Ascending aorta (tissue), 2 donors: ENCODE results near the gene SV2C. TPM values are rescaled to one million over a fixed set of nuclear protein-coding genes. Genes with fewer than 3 reads are reported as not detected.
"Not testable (repeated sequence)": the region's sequence is repeated elsewhere in the genome, so short reads cannot be mapped to it uniquely, and the experiment has no call there.

Experiments used
- DNase-seq, 2 donors: peaks; one replicate each; pipeline ENCODE4 v3.0.0-alpha.2; 2019; ENCODE audit warnings: low spot score in 2 of 2
- H3K27ac ChIP-seq, 2 donors: fragments of 200-600 bp; sonication (generic); one replicate each; pipeline ENCODE4 v1.5.1; 2016 to 2017; ENCODE audit warnings: mild to moderate bottlenecking in 1 of 2
- H3K27me3 ChIP-seq: fragments of 200-600 bp; sonication (generic); one replicate; pipeline ENCODE4 v1.5.1; 2017
- H3K36me3 ChIP-seq, 2 donors: fragments of 200-600 bp; sonication (generic); one replicate each; pipeline ENCODE4 v1.5.1; 2016
- H3K4me1 ChIP-seq, 2 donors: fragments of 200-600 bp; sonication (generic); one replicate each; pipeline ENCODE4 v1.5.1; 2016 to 2017; ENCODE audit warnings: mild to moderate bottlenecking in 1 of 2
- H3K4me3 ChIP-seq, 2 donors: fragments of 200-600 bp; sonication (generic); one replicate each; pipeline ENCODE4 v1.5.1; 2016 to 2017; ENCODE audit warnings: mild to moderate bottlenecking in 1 of 2
- H3K9me3 ChIP-seq, 2 donors: fragments of 200-600 bp; sonication (generic); one replicate each; pipeline ENCODE4 v1.5.1; 2016
- CTCF ChIP-seq, 3 experiments: fragments of 200-600 bp in 2 of 3; fragments of 450-650 bp in 1 of 3; sonication (generic) in 2 of 3; IDR thresholded peaks; one replicate each; pipeline ENCODE4 v1.5.1; 2016 to 2019; ENCODE audit warnings: antibody characterized with exemption in 3 of 3, mild to moderate bottlenecking in 1 of 3, moderate library complexity in 1 of 3
- intact Hi-C: fragments of 100-400 bp; cut with DNase I; formaldehyde crosslinking; loops from one replicate; pipeline ENCODE4 v1.15.1; 2023
- total RNA-seq: library from RNA; depleted of rRNA; stranded (reverse); fragments of >200 nt; gene quantifications from one replicate; pipeline ENCODE4 v1.1.0, GENCODE V29; 2016

The SV2C gene
- total RNA-seq, 1 donor from 2014 or later = not detected

GRCh38 chr5:76291305-76292077 is 208.3 kb downstream of the SV2C start:
- no peak for DNase-seq
- H3K27me3 ChIP-seq = no peaks in the 10 kb centered on the region
- TF ChIP-seq CTCF (IDR thresholded peaks at IDR 0.05) = no peak
- H3K9me3 ChIP-seq = no peaks in the 10 kb centered on the region
- H3K4me1 ChIP-seq = no peaks in the 10 kb centered on the region
- no peaks in the 10 kb centered on the region for H3K36me3 ChIP-seq
- no peak overlapping the region for H3K27ac ChIP-seq
- intact Hi-C loops = no loop called here
- no peak overlapping the region for H3K4me3 ChIP-seq

- Histone ChIP-seq H3K9me3 (no peaks in the 10 kb centered on the region), H3K27ac (no peak overlapping the region), H3K4me1 (no peaks in the 10 kb centered on the region), H3K4me3 (no peak overlapping the region), H3K27me3 (no peaks in the 10 kb centered on the region), H3K36me3 (no peaks in the 10 kb centered on the region)
- no peak for DNase-seq
- intact Hi-C loops = no loop called here
- no peak for TF ChIP-seq CTCF (IDR thresholded peaks at IDR 0.05)
These were observed 209.6 kb downstream of the SV2C start for GRCh38 chr5:76292620-76293322.

- H3K27ac ChIP-seq = no peak overlapping the region
- H3K27me3 ChIP-seq = no peaks in the 10 kb centered on the region
- no peak overlapping the region for H3K4me3 ChIP-seq
- TF ChIP-seq CTCF (IDR thresholded peaks at IDR 0.05) = no peak
- intact Hi-C loops = no loop called here
- no peaks in the 10 kb centered on the region for H3K9me3 ChIP-seq
- H3K4me1 ChIP-seq = no peaks in the 10 kb centered on the region
- H3K36me3 ChIP-seq = no peaks in the 10 kb centered on the region
- no peak for DNase-seq
These were observed 211.4 kb downstream of the SV2C start for GRCh38 chr5:76294573-76294972.

- no peaks in the 10 kb centered on the region for H3K27me3 ChIP-seq
- H3K4me1 ChIP-seq = no peaks in the 10 kb centered on the region
- TF ChIP-seq CTCF (IDR thresholded peaks at IDR 0.05) = no peak
- H3K36me3 ChIP-seq = no peaks in the 10 kb centered on the region
- H3K4me3 ChIP-seq = no peak overlapping the region
- DNase-seq = no peak
- intact Hi-C loops = no loop called here
- no peak overlapping the region for H3K27ac ChIP-seq
- H3K9me3 ChIP-seq = no peaks in the 10 kb centered on the region
These were observed 215.7 kb downstream of the SV2C start for GRCh38 chr5:76298852-76299251.

- intact Hi-C loops = no loop called here
- no peak overlapping the region for H3K4me3 ChIP-seq
These were observed 216.4 kb downstream of the SV2C start for GRCh38 chr5:76299592-76299991.

GRCh38 chr5:76301932-76302331 is 218.7 kb downstream of the SV2C start:
- H3K27ac ChIP-seq, H3K9me3 ChIP-seq, H3K4me3 ChIP-seq, H3K36me3 ChIP-seq, intact Hi-C loops, H3K4me1 ChIP-seq, DNase-seq, H3K27me3 ChIP-seq: not testable (repeated sequence)

More at GRCh38 chr5:76299592-76299991, 216.4 kb downstream of the SV2C start:
- Histone ChIP-seq H3K36me3 (no peaks in the 10 kb centered on the region), H3K27me3 (no peaks in the 10 kb centered on the region), H3K9me3 (no peaks in the 10 kb centered on the region), H3K27ac (no peak overlapping the region), H3K4me1 (no peaks in the 10 kb centered on the region)
- no peak for DNase-seq
- no peak for TF ChIP-seq CTCF (IDR thresholded peaks at IDR 0.05)

GRCh38 chr5:76302661-76303060 is 219.5 kb downstream of the SV2C start:
- H3K27ac ChIP-seq, H3K4me3 ChIP-seq, H3K4me1 ChIP-seq, H3K27me3 ChIP-seq, H3K36me3 ChIP-seq, DNase-seq, intact Hi-C loops, H3K9me3 ChIP-seq: not testable (repeated sequence)
